Activated T-cell treated with anti-CD3 and anti-CD28 coated beads, Interleukin-2, amount 50 U/mL, for 24 hours (primary cell): ENCODE data around the gene CCDC74A.
"Not testable (repeated sequence)": the region's sequence is repeated elsewhere in the genome, so short reads cannot be mapped to it uniquely, and the experiment has no call there.

Experiments used
- DNase-seq: peaks from one replicate; pipeline ENCODE4 v3.0.0-alpha.2; 2020
- H3K27ac Mint-ChIP-seq: 2 replicates; pipeline ENCODE4 v1.8.0; 2020; ENCODE audit warnings: mild to moderate bottlenecking, mixed read lengths
- H3K27me3 Mint-ChIP-seq: 2 replicates; pipeline ENCODE4 v1.8.0; 2020; ENCODE audit warnings: mixed read lengths
- H3K36me3 Mint-ChIP-seq: 2 replicates; pipeline ENCODE4 v1.8.0; 2020; ENCODE audit warnings: low read depth, mixed read lengths
- H3K4me1 Mint-ChIP-seq: 2 replicates; pipeline ENCODE4 v1.8.0; 2020; ENCODE audit warnings: low read depth, mixed read lengths
- H3K4me3 Mint-ChIP-seq: 2 replicates; pipeline ENCODE4 v1.8.0; 2020; ENCODE audit warnings: mild to moderate bottlenecking, moderate library complexity, mixed read lengths
- H3K9me3 Mint-ChIP-seq: 2 replicates; pipeline ENCODE4 v1.8.0; 2020; ENCODE audit warnings: mixed read lengths

Gene CCDC74A

DNA sequence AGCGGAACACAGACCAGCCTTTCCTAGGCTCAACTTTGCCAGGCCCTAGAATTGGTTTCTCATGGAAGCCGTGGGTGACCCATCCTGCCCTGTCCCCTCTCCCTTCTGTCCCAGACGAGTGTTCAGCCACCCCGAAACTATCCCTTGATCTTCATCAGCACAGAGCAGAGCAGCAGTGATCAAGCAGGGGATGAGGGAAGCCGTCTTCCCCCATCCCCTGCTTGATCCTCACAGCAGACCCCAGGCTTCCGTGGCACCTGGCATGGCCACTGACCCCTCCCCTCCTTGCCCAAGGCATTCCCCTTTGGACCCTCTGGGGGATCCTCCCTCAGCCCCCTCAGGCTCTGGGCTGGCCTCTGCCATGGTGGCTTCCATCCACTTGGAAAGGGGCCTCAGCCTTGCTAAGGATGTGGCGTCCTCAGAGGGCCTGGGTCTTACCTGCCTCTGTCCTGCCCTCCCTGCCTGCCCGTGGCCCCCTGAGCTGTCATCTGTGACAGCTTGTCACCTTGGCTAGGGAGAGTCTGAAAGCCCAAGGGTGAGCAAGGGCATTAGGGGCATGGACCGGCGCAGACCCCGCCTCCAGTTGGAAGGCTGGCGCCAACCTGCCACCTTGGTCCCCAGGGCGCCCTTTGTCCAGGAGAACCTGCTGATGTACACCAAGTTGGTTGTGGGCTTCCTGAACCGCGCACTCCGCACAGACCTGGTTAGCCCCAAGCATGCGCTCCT, 10.4 kb upstream of the CCDC74A start:
- Mint-ChIP-seq H3K4me1 (peaks cover 7% of the 10 kb centered on the region), H3K4me3 (no peak overlapping the region), H3K9me3 (no peaks in the 10 kb centered on the region), H3K36me3 (peaks cover 80% of the 10 kb centered on the region), H3K27me3 (no peaks in the 10 kb centered on the region), H3K27ac (peak overlapping the region; percentile 75)
- no peak for DNase-seq

DNA sequence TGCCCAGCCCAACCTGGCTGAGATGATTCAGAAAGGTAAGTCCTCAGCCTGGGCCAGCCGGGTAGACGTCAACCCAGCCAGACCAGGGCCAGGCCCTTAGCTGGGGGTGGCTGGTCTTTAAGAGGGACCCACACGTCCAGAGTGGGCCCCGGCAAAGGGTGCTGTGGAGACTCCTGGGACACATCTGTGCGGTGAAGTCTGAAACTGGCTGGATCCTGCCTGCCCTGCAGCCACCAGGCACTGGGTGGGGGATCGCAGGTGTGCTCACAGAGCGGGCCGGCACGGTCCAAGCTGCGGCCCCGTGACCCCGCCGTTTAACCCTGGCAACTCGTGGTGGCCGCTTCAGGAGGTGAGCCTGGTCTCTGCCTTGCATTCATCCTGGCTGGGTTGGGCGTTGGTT, 9.8 kb upstream of the CCDC74A start:
- not testable (repeated sequence) for H3K27ac Mint-ChIP-seq, H3K4me1 Mint-ChIP-seq, H3K27me3 Mint-ChIP-seq, H3K4me3 Mint-ChIP-seq, DNase-seq, H3K9me3 Mint-ChIP-seq
- peaks cover 74% of the 10 kb centered on the region for H3K36me3 Mint-ChIP-seq

DNA sequence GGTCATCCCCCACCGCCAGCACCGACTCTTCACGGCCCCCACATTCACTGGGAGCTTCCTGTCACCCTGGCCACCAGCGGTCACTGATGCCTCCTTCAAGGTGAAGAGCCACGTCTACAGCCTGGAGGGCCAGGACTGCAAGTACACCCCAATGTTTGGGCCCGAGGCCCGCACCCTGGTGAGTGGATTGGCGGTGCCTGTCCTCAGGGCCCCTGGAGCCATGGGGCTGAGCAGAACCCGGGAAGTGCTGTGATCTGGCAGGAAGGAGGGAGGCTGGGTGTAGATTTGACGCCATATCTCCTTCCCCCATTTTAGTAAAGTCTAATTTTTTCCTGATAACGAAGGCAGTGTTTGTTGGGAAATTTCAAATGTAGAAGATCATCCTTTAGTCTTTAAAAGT, 9.2 kb upstream of the CCDC74A start:
- H3K9me3 Mint-ChIP-seq, H3K27ac Mint-ChIP-seq, H3K27me3 Mint-ChIP-seq, H3K4me1 Mint-ChIP-seq, H3K4me3 Mint-ChIP-seq, DNase-seq: not testable (repeated sequence)
- peaks cover 68% of the 10 kb centered on the region for H3K36me3 Mint-ChIP-seq

DNA sequence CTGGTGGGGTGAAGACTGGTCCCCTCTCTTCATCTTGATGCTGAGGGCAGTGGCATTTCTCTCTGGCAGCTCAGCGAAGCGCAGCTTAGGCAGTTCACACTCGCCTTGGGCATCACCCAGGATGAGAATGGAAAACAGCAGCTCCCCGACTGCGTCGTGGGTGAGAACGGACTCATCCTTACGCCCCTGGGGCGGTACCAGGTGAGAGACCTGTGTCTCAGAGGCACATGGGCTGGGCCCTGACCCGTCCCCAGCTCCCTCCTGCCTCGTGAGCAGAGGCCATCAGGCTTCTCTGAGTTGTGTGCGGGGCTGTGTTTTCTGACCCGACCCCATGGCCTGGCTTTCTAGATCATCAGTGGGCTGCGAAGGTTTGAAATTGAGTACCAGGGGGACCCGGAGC, 8.2 kb upstream of the CCDC74A start:
- H3K36me3 Mint-ChIP-seq, result peaks cover 59% of the 10 kb centered on the region
- H3K27ac Mint-ChIP-seq, result no peak overlapping the region

DNA sequence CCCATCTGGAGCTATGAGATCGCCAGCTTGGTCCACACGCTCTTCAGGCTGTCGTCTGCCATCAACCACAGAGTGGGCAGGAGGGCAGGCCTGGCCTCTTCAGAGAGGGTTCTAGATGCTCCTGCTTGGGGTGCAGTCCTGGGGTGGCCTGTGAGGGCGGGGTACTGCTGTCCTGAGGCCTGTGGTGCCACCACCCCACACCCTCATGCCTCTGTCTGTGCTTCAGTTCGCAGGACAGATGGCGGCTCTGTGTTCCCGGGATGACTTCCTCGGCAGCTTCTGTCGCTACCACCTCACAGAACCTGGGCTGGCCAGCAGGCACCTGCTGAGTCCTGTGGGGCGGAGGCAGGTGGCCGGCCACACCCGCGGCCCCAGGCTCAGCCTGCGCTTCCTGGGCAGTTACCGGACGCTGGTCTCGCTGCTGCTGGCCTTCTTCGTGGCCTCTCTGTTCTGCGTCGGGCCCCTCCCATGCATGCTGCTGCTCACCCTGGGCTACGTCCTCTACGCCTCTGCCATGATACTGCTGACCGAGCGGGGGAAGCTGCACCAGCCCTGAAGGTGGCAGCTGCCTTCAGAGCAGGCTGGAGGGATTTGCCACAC, 7.7 kb upstream of the CCDC74A start:
- not testable (repeated sequence) for H3K27me3 Mint-ChIP-seq, H3K9me3 Mint-ChIP-seq, H3K4me1 Mint-ChIP-seq, H3K4me3 Mint-ChIP-seq, DNase-seq, H3K27ac Mint-ChIP-seq
- peaks cover 54% of the 10 kb centered on the region for H3K36me3 Mint-ChIP-seq

More for the DNA sequence above, 8.2 kb upstream of the CCDC74A start:
- Mint-ChIP-seq H3K4me1 (peaks cover 2% of the 10 kb centered on the region), H3K27me3 (no peaks in the 10 kb centered on the region), H3K9me3 (no peaks in the 10 kb centered on the region), H3K4me3 (no peak overlapping the region)
- no peak for DNase-seq

DNA sequence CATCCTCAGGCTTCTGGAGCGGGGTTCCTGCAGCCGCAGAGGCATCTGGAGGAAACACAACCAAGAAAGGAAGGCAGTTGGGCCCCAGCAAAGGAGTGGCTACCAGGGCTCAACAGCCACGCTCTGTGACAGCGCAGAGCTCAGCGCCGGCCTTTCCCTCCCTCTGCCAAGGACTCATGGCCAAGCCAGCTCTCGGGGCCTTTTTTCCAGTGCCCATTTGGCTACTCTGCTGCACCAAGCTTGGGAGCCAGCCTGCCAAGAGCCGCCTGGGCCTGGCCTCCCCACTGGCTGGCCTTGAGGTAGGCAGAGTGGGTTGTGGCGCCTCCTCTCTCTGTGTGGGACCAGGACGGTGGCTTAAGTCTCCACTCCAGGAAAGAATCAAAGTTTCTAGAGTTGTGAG, 7.2 kb upstream of the CCDC74A start:
- no peaks in the 10 kb centered on the region for H3K9me3 Mint-ChIP-seq
- no peak overlapping the region for H3K4me3 Mint-ChIP-seq
- H3K27me3 Mint-ChIP-seq, result no peaks in the 10 kb centered on the region
- DNase-seq, result no peak
- no peak overlapping the region for H3K27ac Mint-ChIP-seq
- peaks cover 50% of the 10 kb centered on the region for H3K36me3 Mint-ChIP-seq
- no peaks in the 10 kb centered on the region for H3K4me1 Mint-ChIP-seq

DNA sequence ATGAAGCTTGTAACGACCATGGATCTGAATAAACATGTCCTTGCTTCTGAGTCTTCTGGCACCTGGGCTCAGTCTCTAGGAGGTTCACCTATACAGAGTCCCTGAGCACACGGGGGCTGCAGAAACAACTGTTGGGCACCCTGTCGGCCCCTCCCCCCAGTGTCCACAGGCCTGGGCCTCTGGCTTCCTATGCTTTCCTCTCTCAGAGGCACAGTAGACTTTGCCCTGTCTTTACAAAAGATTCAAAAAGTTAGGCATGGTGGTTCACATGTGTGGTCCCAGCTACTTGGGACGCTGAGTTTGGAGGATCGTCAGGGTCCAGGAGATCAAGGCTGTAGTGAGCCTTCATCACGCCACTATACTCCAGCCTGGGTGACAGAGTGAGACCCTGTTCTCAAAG, 6.2 kb upstream of the CCDC74A start:
- not testable (repeated sequence) for DNase-seq, H3K4me1 Mint-ChIP-seq, H3K4me3 Mint-ChIP-seq, H3K9me3 Mint-ChIP-seq, H3K27me3 Mint-ChIP-seq, H3K27ac Mint-ChIP-seq
- peaks cover 43% of the 10 kb centered on the region for H3K36me3 Mint-ChIP-seq

DNA sequence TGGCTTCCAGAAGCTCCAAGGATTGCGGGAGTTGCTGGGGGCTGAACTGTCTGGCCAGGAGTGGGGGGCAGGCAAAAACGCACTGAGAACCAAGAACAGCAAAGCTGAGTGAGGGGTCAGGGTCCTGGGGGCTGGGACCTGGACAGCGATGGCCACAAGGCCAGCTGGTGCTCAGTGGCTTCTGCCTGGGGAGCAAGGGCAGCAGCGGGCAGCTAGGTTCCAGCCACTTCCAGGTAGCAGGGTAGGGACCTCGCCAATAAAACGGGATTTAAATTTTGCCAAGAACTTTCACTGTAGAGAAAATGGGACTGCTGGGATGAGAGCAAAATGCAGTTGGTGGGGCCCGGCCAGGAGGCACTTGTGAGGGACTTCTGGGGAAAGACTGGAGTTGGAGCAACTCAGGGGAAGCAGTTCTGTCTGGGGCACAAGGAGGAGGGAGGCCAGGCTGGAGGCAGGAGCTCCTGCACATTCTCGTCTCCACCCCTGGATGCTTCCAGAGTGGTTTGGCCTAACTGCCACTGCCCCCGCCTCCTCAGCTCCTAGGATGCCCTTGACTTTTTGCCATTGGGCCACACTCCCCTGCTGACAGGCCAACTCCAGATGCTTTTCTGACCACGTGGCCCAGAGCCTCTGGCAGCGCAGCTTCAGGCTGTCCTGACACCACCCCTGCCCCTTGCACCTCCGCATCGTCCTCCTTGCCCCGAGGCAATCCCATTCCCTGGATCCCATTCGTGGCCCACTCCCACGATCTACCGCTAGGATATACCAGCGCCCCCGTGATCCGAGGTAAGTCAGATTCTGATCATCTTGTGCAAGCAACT, 5.5 kb upstream of the CCDC74A start:
- H3K4me1 Mint-ChIP-seq, result peaks cover 6% of the 10 kb centered on the region
- H3K27ac Mint-ChIP-seq, result no peak overlapping the region
- DNase-seq, result no peak
- H3K36me3 Mint-ChIP-seq, result peaks cover 37% of the 10 kb centered on the region
- no peaks in the 10 kb centered on the region for H3K9me3 Mint-ChIP-seq
- no peaks in the 10 kb centered on the region for H3K27me3 Mint-ChIP-seq
- H3K4me3 Mint-ChIP-seq, result no peak overlapping the region

DNA sequence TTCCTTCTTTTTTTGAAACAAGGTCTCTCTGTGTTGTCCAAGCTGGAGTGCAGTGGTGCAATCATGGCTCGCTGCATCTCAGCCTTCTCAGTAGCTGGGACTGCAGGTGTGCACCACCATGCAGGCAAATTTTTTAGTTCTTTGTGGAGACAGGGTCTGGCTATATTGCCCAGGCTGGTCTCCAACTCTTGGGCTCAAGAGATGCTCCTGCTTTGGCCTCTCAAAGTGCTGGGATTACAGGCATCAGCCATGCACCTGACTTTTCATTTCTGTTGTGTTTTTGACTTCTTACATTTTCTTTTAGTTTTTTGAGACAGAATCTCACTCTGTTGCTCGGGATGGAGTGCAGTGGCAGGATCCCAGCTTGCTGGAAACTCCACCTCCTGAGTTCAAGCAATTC, 2.4 kb upstream of the CCDC74A start:
- not testable (repeated sequence) for H3K4me3 Mint-ChIP-seq, H3K27me3 Mint-ChIP-seq, H3K36me3 Mint-ChIP-seq, H3K27ac Mint-ChIP-seq, DNase-seq, H3K9me3 Mint-ChIP-seq
- H3K4me1 Mint-ChIP-seq, result peaks cover 21% of the 10 kb centered on the region

DNA sequence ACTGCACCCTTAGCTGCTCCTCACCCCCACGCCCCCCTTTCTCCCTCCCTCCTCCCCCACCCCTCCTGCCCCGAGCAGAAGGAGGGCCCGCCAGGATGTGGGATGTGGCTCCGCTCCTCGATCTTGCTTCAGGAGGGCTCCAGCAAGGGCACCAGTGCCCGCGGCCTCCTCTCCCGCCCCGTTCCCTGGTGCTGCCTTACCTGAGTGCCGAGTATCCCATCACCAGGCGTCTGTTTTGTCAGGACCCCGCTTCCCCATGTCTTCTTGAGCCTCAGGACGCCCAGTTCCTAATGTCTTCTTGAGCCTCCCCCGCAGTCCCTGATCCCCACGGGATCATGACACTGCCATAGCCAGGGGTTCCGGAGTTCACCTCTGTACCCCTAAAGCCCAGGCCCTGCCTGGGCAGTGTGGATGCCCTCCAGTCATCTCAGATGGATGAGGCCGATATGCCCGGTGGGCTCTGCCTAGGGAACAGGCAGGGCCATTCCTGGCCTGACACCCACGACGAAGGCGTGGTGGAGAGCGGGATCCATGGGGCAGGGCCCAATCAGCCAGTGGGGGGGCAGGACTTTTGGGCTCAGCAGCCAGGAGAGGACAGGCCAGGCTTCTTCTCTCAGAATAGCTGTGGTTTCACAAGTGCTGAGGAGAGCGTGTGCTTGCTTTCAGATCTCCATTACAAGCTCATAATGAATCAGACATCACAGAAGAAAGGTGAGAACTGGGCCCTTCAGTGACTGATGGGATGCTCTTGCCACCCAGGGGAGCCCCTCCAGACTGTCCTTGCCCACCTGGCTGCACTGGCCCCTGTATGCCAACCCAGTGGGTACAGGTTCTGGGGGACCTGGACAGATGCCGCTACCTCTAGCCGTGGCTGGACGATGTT, 1.5 kb downstream of the CCDC74A start:
- Mint-ChIP-seq H3K27ac (peak overlapping the region; percentile 10), H3K4me1 (peaks cover 21% of the 10 kb centered on the region), H3K4me3 (peak overlapping the region; percentile 59)
- not testable (repeated sequence) for DNase-seq, H3K36me3 Mint-ChIP-seq, H3K27me3 Mint-ChIP-seq, H3K9me3 Mint-ChIP-seq

DNA sequence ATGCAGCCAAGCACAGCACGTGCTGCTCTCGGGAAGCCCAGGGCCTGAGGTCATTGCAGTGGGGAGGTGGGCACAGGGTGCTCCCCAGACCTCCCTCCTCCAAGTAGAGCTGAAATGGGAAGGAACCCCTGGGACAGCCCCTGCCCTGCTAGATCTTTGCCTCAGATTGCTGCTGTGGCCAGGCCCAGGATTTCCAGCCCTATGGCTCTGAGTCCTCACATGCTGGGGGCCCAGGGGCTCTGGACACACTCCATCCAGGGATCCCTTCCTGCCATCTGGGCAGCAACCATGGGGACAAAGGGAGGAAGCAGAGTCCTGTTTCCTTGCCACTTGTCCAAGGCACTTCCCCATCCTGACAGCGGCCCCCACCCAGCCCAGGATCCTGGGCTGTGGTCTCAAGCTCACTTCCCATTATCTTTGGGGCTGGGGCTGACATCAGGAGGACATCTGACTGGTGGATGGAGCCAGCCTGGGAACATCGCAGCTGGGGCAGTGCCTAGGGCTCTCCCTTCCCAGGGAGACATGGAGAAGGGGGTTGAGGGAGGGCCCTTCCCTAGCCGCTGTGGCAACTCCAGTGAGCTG, 2.3 kb downstream of the CCDC74A start:
- H3K9me3 Mint-ChIP-seq, H3K36me3 Mint-ChIP-seq, DNase-seq, H3K27me3 Mint-ChIP-seq, H3K4me3 Mint-ChIP-seq, H3K27ac Mint-ChIP-seq: not testable (repeated sequence)
- H3K4me1 Mint-ChIP-seq, result peaks cover 21% of the 10 kb centered on the region

DNA sequence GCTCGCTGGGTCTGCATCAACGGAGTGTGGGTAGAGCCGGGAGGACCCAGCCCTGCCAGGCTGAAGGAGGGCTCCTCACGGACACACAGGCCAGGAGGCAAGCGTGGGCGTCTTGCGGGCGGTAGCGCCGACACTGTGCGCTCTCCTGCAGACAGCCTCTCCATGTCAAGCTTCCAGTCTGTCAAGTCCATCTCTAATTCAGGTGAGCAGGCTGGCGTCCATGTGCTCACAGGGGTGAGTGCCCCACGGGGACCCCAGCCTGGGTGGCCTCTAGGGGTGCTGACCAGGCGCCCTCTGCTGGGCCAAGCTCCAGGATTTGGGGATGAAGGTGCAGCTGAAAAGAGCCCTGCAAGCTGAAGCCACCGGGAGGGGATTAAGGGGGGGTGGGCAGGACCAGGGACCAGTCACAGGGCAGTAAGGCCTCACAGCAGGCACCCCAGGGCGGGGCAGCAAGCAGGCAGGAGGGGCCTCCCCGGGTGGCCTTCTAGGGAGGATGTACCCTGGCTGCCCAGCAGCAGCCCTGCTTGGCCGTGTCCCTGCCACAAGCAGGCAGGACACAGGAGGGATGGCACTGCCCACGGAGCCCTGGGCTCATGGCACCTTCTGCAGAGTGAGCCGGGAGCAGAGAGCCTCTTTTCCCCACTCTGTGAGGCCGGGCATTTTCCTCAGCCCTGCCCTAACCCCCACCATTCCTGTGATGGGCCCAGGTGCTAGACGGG, 3.1 kb downstream of the CCDC74A start:
- peaks cover 21% of the 10 kb centered on the region for H3K4me1 Mint-ChIP-seq
- not testable (repeated sequence) for H3K27me3 Mint-ChIP-seq, H3K4me3 Mint-ChIP-seq, H3K27ac Mint-ChIP-seq, H3K36me3 Mint-ChIP-seq, DNase-seq, H3K9me3 Mint-ChIP-seq

DNA sequence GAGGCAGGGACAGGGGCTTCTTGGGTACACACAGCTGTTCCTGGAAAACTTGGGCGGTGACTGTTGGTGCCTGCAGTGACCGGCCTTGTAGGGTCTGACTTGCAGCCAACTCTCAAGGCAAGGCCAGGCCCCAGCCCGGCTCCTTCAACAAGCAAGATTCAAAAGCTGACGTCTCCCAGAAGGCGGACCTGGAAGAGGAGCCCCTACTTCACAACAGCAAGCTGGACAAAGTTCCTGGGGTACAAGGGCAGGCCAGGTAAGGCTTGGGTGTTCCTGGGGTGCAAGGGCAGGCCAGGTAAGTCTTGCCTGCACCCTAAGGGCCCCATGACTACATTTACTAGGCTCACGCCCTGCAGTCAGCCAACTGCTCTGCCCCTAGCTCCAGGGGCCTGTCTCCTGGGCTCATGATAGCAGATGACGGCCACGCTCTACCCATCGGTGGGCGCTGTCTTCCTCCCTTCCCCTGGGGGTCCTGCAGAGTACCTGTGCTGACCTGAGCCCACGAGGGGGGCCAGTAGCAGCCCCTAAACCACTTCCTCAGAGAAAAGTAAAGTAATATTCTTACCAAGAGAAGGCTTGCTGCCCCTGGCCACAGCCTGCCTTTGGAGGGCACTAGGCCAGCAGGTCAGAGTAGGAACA, 4.0 kb downstream of the CCDC74A start:
- DNase-seq, H3K36me3 Mint-ChIP-seq, H3K4me3 Mint-ChIP-seq, H3K9me3 Mint-ChIP-seq, H3K27ac Mint-ChIP-seq, H3K27me3 Mint-ChIP-seq: not testable (repeated sequence)
- H3K4me1 Mint-ChIP-seq, result peaks cover 17% of the 10 kb centered on the region
